Measurements from ENCODE around the gene TPM1.

DNA sequence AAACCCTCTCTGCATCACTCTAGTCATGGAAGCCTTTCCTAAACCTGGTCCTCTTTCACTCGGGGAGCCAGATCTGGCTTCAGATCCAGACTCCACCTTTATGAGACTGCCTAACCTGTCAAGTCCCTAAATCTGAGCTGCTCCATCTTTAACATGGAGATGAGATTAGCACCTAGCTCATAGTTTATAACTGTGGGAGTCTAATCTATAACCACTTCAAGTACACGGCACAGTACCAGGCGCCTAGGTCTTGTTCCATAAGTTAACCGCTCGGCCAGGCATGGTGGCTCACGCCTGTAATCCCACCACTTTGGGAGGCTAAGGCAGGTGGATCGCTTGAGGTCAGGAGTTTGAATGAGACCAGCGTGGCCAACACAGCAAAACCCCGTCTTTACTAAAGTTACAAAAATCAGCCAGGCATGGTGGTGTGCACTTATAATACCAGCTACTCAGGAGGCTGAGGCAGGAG, 30.3 kb downstream of the TPM1 start:
- TF ChIP-seq CTCF (conservative IDR thresholded peaks at IDR 0.05; ENCODE audit: low read depth, low read length) = no peak
- no peak for TF ChIP-seq CEBPB (IDR thresholded peaks at IDR 0.05; ENCODE audit: low read depth, low read length)
- no peak for TF ChIP-seq RFX5 (IDR thresholded peaks at IDR 0.05; ENCODE audit: low read depth, low read length)
- no peak for TF ChIP-seq RCOR1 (IDR thresholded peaks at IDR 0.05; ENCODE audit: insufficient replicate concordance, low read length)
- TF ChIP-seq POLR2A (IDR thresholded peaks at IDR 0.05; ENCODE audit: low read depth, low read length) = no peak
- no peak for TF ChIP-seq BHLHE40 (IDR thresholded peaks at IDR 0.05; ENCODE audit: low read depth, low read length)
- no peak for TF ChIP-seq MXI1 (IDR thresholded peaks at IDR 0.05; ENCODE audit: borderline replicate concordance, low read depth, low read length)
- TF ChIP-seq, protein P1, sequence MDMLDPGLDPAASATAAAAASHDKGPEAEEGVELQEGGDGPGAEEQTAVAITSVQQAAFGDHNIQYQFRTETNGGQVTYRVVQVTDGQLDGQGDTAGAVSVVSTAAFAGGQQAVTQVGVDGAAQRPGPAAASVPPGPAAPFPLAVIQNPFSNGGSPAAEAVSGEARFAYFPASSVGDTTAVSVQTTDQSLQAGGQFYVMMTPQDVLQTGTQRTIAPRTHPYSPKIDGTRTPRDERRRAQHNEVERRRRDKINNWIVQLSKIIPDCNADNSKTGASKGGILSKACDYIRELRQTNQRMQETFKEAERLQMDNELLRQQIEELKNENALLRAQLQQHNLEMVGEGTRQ (IDR thresholded peaks at IDR 0.05; ENCODE audit: low read depth, low read length) = no peak
- TF ChIP-seq CHD1 (IDR thresholded peaks at IDR 0.05; ENCODE audit: low read depth, low read length) = no peak
- TF ChIP-seq RAD21 (IDR thresholded peaks at IDR 0.05; ENCODE audit: low read length) = no peak
- TF ChIP-seq NFE2L2 (IDR thresholded peaks at IDR 0.05; ENCODE audit: low read depth, low read length) = no peak
- TF ChIP-seq, protein P2, sequence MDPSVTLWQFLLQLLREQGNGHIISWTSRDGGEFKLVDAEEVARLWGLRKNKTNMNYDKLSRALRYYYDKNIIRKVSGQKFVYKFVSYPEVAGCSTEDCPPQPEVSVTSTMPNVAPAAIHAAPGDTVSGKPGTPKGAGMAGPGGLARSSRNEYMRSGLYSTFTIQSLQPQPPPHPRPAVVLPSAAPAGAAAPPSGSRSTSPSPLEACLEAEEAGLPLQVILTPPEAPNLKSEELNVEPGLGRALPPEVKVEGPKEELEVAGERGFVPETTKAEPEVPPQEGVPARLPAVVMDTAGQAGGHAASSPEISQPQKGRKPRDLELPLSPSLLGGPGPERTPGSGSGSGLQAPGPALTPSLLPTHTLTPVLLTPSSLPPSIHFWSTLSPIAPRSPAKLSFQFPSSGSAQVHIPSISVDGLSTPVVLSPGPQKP (IDR thresholded peaks at IDR 0.05; ENCODE audit: borderline replicate concordance, low read depth, low read length) = no peak
- no peak for TF ChIP-seq SMC3 (IDR thresholded peaks at IDR 0.05; ENCODE audit: low read depth, low read length)
- TF ChIP-seq MAZ (IDR thresholded peaks at IDR 0.05; ENCODE audit: borderline replicate concordance, low read depth, low read length) = no peak
